K562 (cell line): Measurements from ENCODE around the gene FRAT2. TPM values are rescaled to one million over a fixed set of nuclear protein-coding genes. Genes with fewer than 3 reads are reported as not detected.

Experiments
- ARID4B ChIP-seq: sonication (generic); formaldehyde crosslinking; IDR thresholded peaks from 2 replicates; pipeline ENCODE4 v1.8.0; 2022; ENCODE audit warnings: mild to moderate bottlenecking, missing genetic modification reagents
- CEBPZ ChIP-seq: fragments of 150-350 bp; IDR thresholded peaks from 2 replicates; pipeline ENCODE4 v1.6.1; 2014; ENCODE audit warnings: low read depth, mild to moderate bottlenecking, low read length, borderline replicate concordance
- CGGBP1 ChIP-seq: fragments of 250-450 bp; sonication (Bioruptor Pico); IDR thresholded peaks from 2 replicates; pipeline ENCODE4 v1.9.0; 2021; ENCODE audit warnings: mild to moderate bottlenecking
- GMEB1 ChIP-seq: fragments of 250-450 bp; sonication (Bioruptor Pico); IDR thresholded peaks from 2 replicates; pipeline ENCODE4 v1.4.0; 2020; ENCODE audit warnings: mild to moderate bottlenecking
- KDM1A ChIP-seq, 2 experiments: fragments of 450-650 bp; IDR thresholded peaks; 2 replicates each; pipeline ENCODE4 v1.6.1; 2016; ENCODE audit warnings: mild to moderate bottlenecking in 2 of 2
- POLR2A ChIP-seq: fragments of 450-650 bp; conservative IDR thresholded peaks from 2 replicates; pipeline ENCODE4 v1.6.1; 2016
- RBFOX2 ChIP-seq: fragments of 200-400 bp; formaldehyde crosslinking; IDR thresholded peaks from 2 replicates; pipeline ENCODE4 v1.6.1; 2017; ENCODE audit warnings: low read depth, mild to moderate bottlenecking, low read length, moderate library complexity
- SMAD1 ChIP-seq: fragments of 150-350 bp; IDR thresholded peaks from 2 replicates; pipeline ENCODE4 v1.6.1; 2014; ENCODE audit warnings: low read length, low read depth; ENCODE audit not compliant: partially characterized antibody
- SMAD3 ChIP-seq: fragments of 450-650 bp; formaldehyde crosslinking; conservative IDR thresholded peaks from 2 replicates; pipeline ENCODE4 v1.4.0; 2020; ENCODE audit warnings: mild to moderate bottlenecking
- SRSF1 ChIP-seq: fragments of 200-400 bp; formaldehyde crosslinking; IDR thresholded peaks from 2 replicates; pipeline ENCODE4 v1.6.1; 2017; ENCODE audit warnings: mild to moderate bottlenecking, low read depth, low read length, moderate library complexity
- TCF7L2 ChIP-seq: fragments of 150-350 bp; IDR thresholded peaks from 2 replicates; pipeline ENCODE4 v1.6.1; 2016; ENCODE audit warnings: low read depth, mild to moderate bottlenecking, low read length, moderate library complexity
- THRA ChIP-seq: fragments of 450-650 bp; IDR thresholded peaks from 2 replicates; pipeline ENCODE4 v1.6.1; 2017; ENCODE audit warnings: mild to moderate bottlenecking, moderate library complexity
- ZBTB12 ChIP-seq: fragments of 250-450 bp; sonication (Bioruptor Pico); IDR thresholded peaks from 2 replicates; pipeline ENCODE4 v1.4.0; 2020
- ZNF76 ChIP-seq: fragments of 250-450 bp; sonication (Bioruptor Pico); IDR thresholded peaks from 2 replicates; pipeline ENCODE4 v1.4.0; 2020; ENCODE audit warnings: mild to moderate bottlenecking, moderate library complexity, borderline replicate concordance
- polyA plus RNA-seq, 8 experiments: library from polyadenylated mRNA; depleted of rRNA in 4 of 8; stranded (reverse) in 5 of 8; unstranded in 3 of 8; fragments of >200 nt; fragmentation: Nextera tagmentation in 2 of 8; fragmentation: Illumina TruSeq in 1 of 8; extraction: Ambion mirVana in 2 of 8; extraction: Trizol in 1 of 8; gene quantifications; 2 replicates each; pipeline versions ENCODE4 v1.2.1 to v1.2.3, GENCODE V29; 2011 to 2014; ENCODE audit warnings: inconsistent platforms in 1 of 8, missing spikeins in 1 of 8
- total RNA-seq, 7 experiments: library from RNA; depleted of rRNA in 6 of 7; stranded (reverse); fragments of >200 nt in 6 of 7; fragmentation: Illumina TruSeq in 2 of 7; extraction: Trizol in 2 of 7; gene quantifications; 2 replicates each; pipeline versions ENCODE4 v1.2.1 to v1.2.3, GENCODE V29; 2011 to 2021; ENCODE audit warnings: low replicate concordance in 1 of 7

FRAT2 gene
- total and polyA plus RNA-seq, 9 of the 15 experiments (the other 6 are each of a cell fraction or from before 2014, with no cell fraction given): 4.3 to 31.7 (median 19.5) TPM

- TF ChIP-seq GMEB1 (CRISPR knock-in tag) (0 out of 2 replicates have a peak, but pooled peaks have one; percentile 5), POLR2A (peak; percentile 68; the same call in 1 of the 2 replicates), SMAD3 (no peak), TCF7L2 (peak; percentile 88), SMAD1 (no peak), ZBTB12 (CRISPR knock-in tag) (peak; percentile 84), ZNF76 (no peak), ARID4B (peak; percentile 63), CGGBP1 (CRISPR knock-in tag) (no peak), CEBPZ (no peak), THRA (no peak), RBFOX2 (peak; percentile 86), SRSF1 (no peak), KDM1A (IDR thresholded peaks at IDR 0.05) (no peak)
Measured at GRCh38 chr10:97318772-97319651, 15.5 kb downstream of the FRAT2 start, which contains the start of gene FRAT1 (continued).
